GM18870 (cell line): Measurements from ENCODE around the gene UGDH.
"Not testable (repeated sequence)": the region's sequence is repeated elsewhere in the genome, so short reads cannot be mapped to it uniquely, and the experiment has no call there.

ENCODE experiments used
- ATAC-seq: cut with Tn5 transposase; IDR thresholded peaks from one replicate; pipeline ENCODE4 v1.9.1; 2021; ENCODE audit warnings: moderate library complexity; ENCODE audit not compliant: unreplicated experiment

UGDH gene

GRCh38 chr4:39529534-39529933, 2.3 kb upstream of the UGDH start:
- no peak for ATAC-seq

GRCh38 chr4:39528061-39528465, 824 bp upstream of the UGDH start:
- no peak for ATAC-seq

- no peak for ATAC-seq
Observed at GRCh38 chr4:39526765-39527295, 409 bp downstream of the UGDH start.

- ATAC-seq, result no peak
Observed at GRCh38 chr4:39525822-39526690, 1.2 kb downstream of the UGDH start.

- ATAC-seq, result no peak
Observed at GRCh38 chr4:39524161-39524957, 2.9 kb downstream of the UGDH start.

GRCh38 chr4:39522068-39522467, 5.2 kb downstream of the UGDH start:
- ATAC-seq, result no peak

GRCh38 chr4:39521253-39521919, 5.9 kb downstream of the UGDH start:
- ATAC-seq, result no peak

- ATAC-seq, result no peak
Observed at GRCh38 chr4:39518484-39518883, 8.8 kb downstream of the UGDH start.

GRCh38 chr4:39516407-39516966, 10.8 kb downstream of the UGDH start:
- no peak for ATAC-seq

- not testable (repeated sequence) for ATAC-seq
Observed at GRCh38 chr4:39515669-39516401, 11.4 kb downstream of the UGDH start.

GRCh38 chr4:39514888-39515401, 12.3 kb downstream of the UGDH start:
- ATAC-seq, result no peak

- ATAC-seq, result not testable (repeated sequence)
Observed at GRCh38 chr4:39514266-39514665, 13.0 kb downstream of the UGDH start.

GRCh38 chr4:39510348-39510929, 16.8 kb downstream of the UGDH start:
- no peak for ATAC-seq

GRCh38 chr4:39505581-39505980, 21.7 kb downstream of the UGDH start:
- ATAC-seq, result no peak

- ATAC-seq, result no peak
Observed at GRCh38 chr4:39504538-39504937, 22.7 kb downstream of the UGDH start.

- ATAC-seq, result not testable (repeated sequence)
Observed at GRCh38 chr4:39502664-39503035, 24.6 kb downstream of the UGDH start.

- no peak for ATAC-seq
Observed at GRCh38 chr4:39502019-39502663, 25.1 kb downstream of the UGDH start.

GRCh38 chr4:39498727-39499020, 28.6 kb downstream of the UGDH start:
- ATAC-seq, result no peak
